Mesenchymal stem cell (in vitro differentiated cells and primary cell): ENCODE data around the gene DSC2.

Experiments
- DNase-seq: peaks from one replicate; pipeline ENCODE4 v3.0.0-alpha.2; 2013
- H2AFZ ChIP-seq: one replicate; pipeline ENCODE4 v1.6.1; 2013; ENCODE audit warnings: low read depth, mild to moderate bottlenecking, control low read depth, inconsistent platforms, low read length, moderate library complexity
- H2AK5ac ChIP-seq: 2 replicates; pipeline ENCODE4 v1.6.1; 2013; ENCODE audit warnings: low read length, moderate library complexity, mild to moderate bottlenecking, inconsistent platforms; ENCODE audit not compliant: severe bottlenecking
- H2BK120ac ChIP-seq: one replicate; pipeline ENCODE4 v1.6.1; 2013; ENCODE audit warnings: low read depth, mild to moderate bottlenecking, inconsistent platforms, low read length, moderate library complexity
- H2BK12ac ChIP-seq, 2 experiments: one replicate each; pipeline ENCODE4 v1.6.1; 2013; ENCODE audit warnings: inconsistent platforms in 2 of 2, low read length in 2 of 2, mild to moderate bottlenecking in 2 of 2, moderate library complexity in 2 of 2, control low read depth in 1 of 2
- H2BK15ac ChIP-seq: one replicate; pipeline ENCODE4 v1.6.1; 2013; ENCODE audit warnings: mild to moderate bottlenecking, low read depth, inconsistent platforms; ENCODE audit not compliant: poor library complexity, severe bottlenecking
- H2BK5ac ChIP-seq: 2 replicates; pipeline ENCODE4 v1.6.1; 2013; ENCODE audit warnings: low read depth, mild to moderate bottlenecking, low read length, control low read depth, inconsistent platforms; ENCODE audit not compliant: poor library complexity, severe bottlenecking
- H3K14ac ChIP-seq, 2 experiments: one replicate each; pipeline ENCODE4 v1.6.1; 2013; ENCODE audit warnings: inconsistent platforms in 2 of 2, low read length in 2 of 2, control low read depth in 1 of 2, mild to moderate bottlenecking in 1 of 2, moderate library complexity in 1 of 2
- H3K18ac ChIP-seq, 2 experiments: one replicate each; pipeline ENCODE4 v1.6.1; 2013; ENCODE audit warnings: inconsistent platforms in 2 of 2, low read length in 2 of 2, control low read depth in 1 of 2, low read depth in 1 of 2, mild to moderate bottlenecking in 1 of 2
- H3K23ac ChIP-seq, 2 experiments: one replicate each; pipeline ENCODE4 v1.6.1; 2013; ENCODE audit warnings: inconsistent platforms in 2 of 2, low read length in 2 of 2, mild to moderate bottlenecking in 2 of 2, moderate library complexity in 2 of 2, control low read depth in 1 of 2
- H3K27ac ChIP-seq: 2 replicates; pipeline ENCODE4 v1.5.1; 2013; ENCODE audit warnings: mild to moderate bottlenecking, moderate library complexity, low read length, control low read depth, inconsistent platforms; ENCODE audit not compliant: poor library complexity, severe bottlenecking
- H3K27me3 ChIP-seq, 2 experiments: 2 replicates each; pipeline versions ENCODE4 v1.6.1 to v1.7.0; 2013; ENCODE audit warnings: low read length in 2 of 2, mild to moderate bottlenecking in 2 of 2, moderate library complexity in 2 of 2, control low read depth in 1 of 2, inconsistent platforms in 1 of 2; ENCODE audit not compliant: control insufficient read depth in 1 of 2, insufficient read depth in 1 of 2
- H3K36me3 ChIP-seq, 2 experiments: 2 replicates each; pipeline versions ENCODE4 v1.6.1 to v1.7.0; 2013; ENCODE audit warnings: low read length in 2 of 2, control low read depth in 1 of 2, inconsistent platforms in 1 of 2, low read depth in 1 of 2, mild to moderate bottlenecking in 1 of 2; ENCODE audit not compliant: insufficient read depth in 2 of 2, control insufficient read depth in 1 of 2
- H3K4ac ChIP-seq, 2 experiments: one replicate each; pipeline ENCODE4 v1.6.1; 2013; ENCODE audit warnings: inconsistent platforms in 2 of 2, low read length in 2 of 2, mild to moderate bottlenecking in 2 of 2, moderate library complexity in 2 of 2, control low read depth in 1 of 2, low read depth in 1 of 2
- H3K4me1 ChIP-seq: 2 replicates; pipeline ENCODE4 v1.6.1; 2013; ENCODE audit warnings: low read depth, low read length, control low read depth; ENCODE audit not compliant: control insufficient read depth, insufficient read depth
- H3K4me2 ChIP-seq: 2 replicates; pipeline ENCODE4 v1.6.1; 2013; ENCODE audit warnings: low read length, mild to moderate bottlenecking, inconsistent platforms; ENCODE audit not compliant: poor library complexity, severe bottlenecking
- H3K4me3 ChIP-seq, 2 experiments: 2 replicates each; pipeline versions ENCODE4 v1.5.1 to v1.7.0; 2013; ENCODE audit warnings: low read length in 2 of 2, mild to moderate bottlenecking in 2 of 2, control low read depth in 1 of 2, low read depth in 1 of 2; ENCODE audit not compliant: insufficient read depth in 1 of 2
- H3K79me1 ChIP-seq: replicated peaks from 2 replicates; pipeline ENCODE4 v1.6.1; 2013; ENCODE audit warnings: mild to moderate bottlenecking, control low read depth, low read length, inconsistent platforms; ENCODE audit not compliant: poor library complexity, severe bottlenecking
- H3K9ac ChIP-seq: 2 replicates; pipeline ENCODE4 v1.7.0; 2013; ENCODE audit warnings: mild to moderate bottlenecking, low read length, moderate library complexity
- H3K9me3 ChIP-seq: 2 replicates; pipeline ENCODE4 v1.7.0; 2013; ENCODE audit warnings: mild to moderate bottlenecking, low read length; ENCODE audit not compliant: control insufficient read depth
- H4K8ac ChIP-seq: one replicate; pipeline ENCODE4 v1.6.1; 2013; ENCODE audit warnings: inconsistent platforms, mild to moderate bottlenecking, low read length, moderate library complexity
- H4K91ac ChIP-seq: one replicate; pipeline ENCODE4 v1.6.1; 2013; ENCODE audit warnings: mild to moderate bottlenecking, low read length, inconsistent platforms
- WGBS: methylation state at CpG from one replicate; pipeline ENCODE4 v1.1.7; 2013; ENCODE audit warnings: mixed read lengths; 5-methylcytosine and 5-hydroxymethylcytosine counted together

Gene DSC2

DNA sequence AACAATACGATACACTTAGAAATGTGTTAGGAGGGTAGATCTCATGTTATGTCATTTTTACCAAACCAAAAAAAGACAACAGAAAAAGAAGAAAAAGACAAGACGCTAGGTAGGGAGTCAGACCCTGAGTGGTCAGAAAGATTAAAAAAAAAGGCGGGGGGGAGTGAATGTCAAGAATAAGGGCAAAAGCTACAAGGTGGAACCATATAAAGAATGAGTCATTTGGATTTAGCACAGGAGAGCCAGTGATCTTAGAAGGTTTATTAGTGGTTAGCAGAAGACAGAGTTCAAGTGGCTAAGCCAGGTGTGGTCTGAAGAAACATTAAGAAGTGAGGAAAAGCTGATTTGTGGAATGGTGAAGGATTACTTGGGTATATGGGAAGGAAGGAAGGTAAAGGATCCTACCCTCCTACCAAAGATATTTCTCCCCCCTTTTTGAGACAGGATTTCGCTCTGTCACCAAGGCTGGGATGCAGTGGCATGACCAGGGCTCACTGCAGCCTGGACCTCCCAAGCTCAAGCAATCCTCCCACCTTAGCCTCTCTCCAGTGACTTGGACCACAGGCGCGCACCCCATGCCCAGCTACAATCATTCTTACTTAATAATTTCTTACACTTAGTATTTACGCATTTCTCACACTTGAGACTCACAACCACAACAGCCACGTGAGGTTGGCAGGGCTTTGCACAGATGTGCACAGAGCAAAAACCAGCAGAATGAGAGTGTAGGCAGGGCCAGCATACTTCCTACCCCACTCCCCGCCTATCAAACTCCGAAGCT lies 2.6 kb downstream of the DSC2 start:
- Histone ChIP-seq H3K4me1 (peaks cover 7% of the 10 kb centered on the region), H3K9me3 (no peaks in the 10 kb centered on the region), H3K18ac (no peak overlapping the region), H4K8ac (no peak overlapping the region), H2BK12ac (no peak overlapping the region), H2BK120ac (no peak overlapping the region), H3K4me2 (no peak overlapping the region), H3K9ac (no peak overlapping the region), H3K14ac (no peak overlapping the region), H3K79me1 (peaks cover 16% of the 10 kb centered on the region), H3K4me3 (peak overlapping the region in 1 of 2 experiments; percentile 15), H3K27ac (no peak overlapping the region), H3K4ac (no peak overlapping the region), H2AK5ac (no peak overlapping the region), H3K23ac (no peak overlapping the region), H2BK5ac (no peak overlapping the region), H4K91ac (no peak overlapping the region), H3K36me3 (no peaks in the 10 kb centered on the region), H3K27me3 (peaks cover 0 to 29% of the 10 kb centered on the region in 2 experiments), H2BK15ac (no peak overlapping the region), H2AFZ (no peak overlapping the region)
- no peak for DNase-seq
- WGBS, result 88% methylated on average over 9 of the region's 10 CpGs

DNA sequence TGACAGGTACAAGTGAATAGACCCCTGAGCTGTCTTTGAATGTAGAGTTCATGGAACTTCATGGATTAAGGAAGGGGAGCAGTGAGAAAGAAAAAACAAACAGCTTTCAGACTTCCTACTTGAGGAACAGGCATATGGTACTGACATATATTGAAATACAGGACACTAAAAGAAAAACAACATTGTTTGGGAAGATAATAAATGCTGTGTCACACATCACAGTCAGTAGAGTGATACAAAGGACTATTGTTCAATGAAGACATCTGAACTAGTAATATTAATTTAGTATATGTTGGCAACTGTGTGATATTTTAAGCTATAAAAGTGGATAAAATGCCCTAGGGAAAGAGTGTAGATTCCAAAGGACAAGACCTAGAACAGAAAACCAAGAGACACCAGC lies 3.3 kb downstream of the DSC2 start:
- Histone ChIP-seq H3K9me3 (no peaks in the 10 kb centered on the region), H2BK120ac (no peak overlapping the region), H4K91ac (no peak overlapping the region), H2BK5ac (no peak overlapping the region), H3K27me3 (peaks cover 0 to 29% of the 10 kb centered on the region in 2 experiments), H3K4ac (no peak overlapping the region), H3K4me1 (peaks cover 7% of the 10 kb centered on the region), H3K27ac (no peak overlapping the region), H3K36me3 (no peaks in the 10 kb centered on the region), H2BK15ac (no peak overlapping the region), H2AFZ (no peak overlapping the region), H3K18ac (no peak overlapping the region), H3K4me3 (no peak overlapping the region), H3K23ac (no peak overlapping the region), H4K8ac (no peak overlapping the region), H2AK5ac (no peak overlapping the region), H3K9ac (no peak overlapping the region), H2BK12ac (no peak overlapping the region), H3K14ac (no peak overlapping the region), H3K79me1 (peaks cover 16% of the 10 kb centered on the region), H3K4me2 (no peak overlapping the region)
- DNase-seq, result no peak

DNA sequence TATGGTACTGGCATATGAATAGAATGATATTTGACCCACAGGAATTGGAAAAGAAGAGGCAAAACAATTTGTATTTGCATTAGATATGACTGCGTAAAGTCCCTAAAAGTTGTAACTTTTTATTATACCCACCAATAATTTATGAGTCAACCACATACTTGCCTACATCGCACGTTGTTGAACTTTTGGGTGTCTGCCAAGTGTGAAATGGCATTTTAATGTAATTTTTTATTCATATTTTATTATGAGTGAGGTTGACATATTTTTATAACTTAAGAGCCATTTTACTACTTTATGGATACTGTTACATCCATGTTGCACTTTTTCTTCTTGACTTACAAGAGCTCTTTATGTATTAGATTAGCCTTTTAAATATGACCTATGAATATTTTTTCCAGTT lies 4.6 kb downstream of the DSC2 start:
- no peaks in the 10 kb centered on the region for H3K9me3 ChIP-seq
- no peak overlapping the region for H3K27ac ChIP-seq
- WGBS, result 100% methylated on average over 1 of the region's 3 CpGs
- H2AK5ac ChIP-seq, result no peak overlapping the region
- H3K4me3 ChIP-seq, result no peak overlapping the region
- H2BK15ac ChIP-seq, result no peak overlapping the region
- peaks cover 7% of the 10 kb centered on the region for H3K4me1 ChIP-seq
- no peak overlapping the region for H4K8ac ChIP-seq
- H2BK120ac ChIP-seq, result no peak overlapping the region
- no peak overlapping the region for H3K9ac ChIP-seq
- no peak overlapping the region for H3K18ac ChIP-seq
- no peak overlapping the region for H3K4ac ChIP-seq
- no peaks in the 10 kb centered on the region for H3K36me3 ChIP-seq
- H2BK5ac ChIP-seq, result no peak overlapping the region
- H4K91ac ChIP-seq, result no peak overlapping the region
- H2AFZ ChIP-seq, result no peak overlapping the region
- no peak overlapping the region for H3K4me2 ChIP-seq
- H3K14ac ChIP-seq, result no peak overlapping the region
- no peak for DNase-seq
- peaks cover 19% of the 10 kb centered on the region for H3K79me1 ChIP-seq
- H3K23ac ChIP-seq, result no peak overlapping the region
- no peak overlapping the region for H2BK12ac ChIP-seq
- H3K27me3 ChIP-seq, result peaks cover 0 to 24% of the 10 kb centered on the region in 2 experiments

DNA sequence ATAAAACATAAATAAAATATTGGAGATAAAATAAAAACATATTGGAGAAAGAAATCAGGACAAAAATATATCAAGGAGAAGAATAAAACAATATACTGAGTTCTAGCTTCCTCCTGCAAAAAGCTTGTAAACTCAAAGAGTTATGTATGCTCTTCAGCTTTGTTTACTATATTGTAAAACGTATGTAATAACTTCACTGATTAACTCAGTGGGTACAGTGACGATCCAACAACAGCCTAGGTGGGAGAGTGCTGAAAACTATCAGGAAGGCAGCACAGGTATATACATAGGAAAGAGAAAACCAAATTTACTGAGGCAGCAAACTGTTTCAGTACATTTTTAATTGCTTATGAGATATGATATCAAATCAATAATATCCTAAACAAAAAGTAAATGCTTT lies 8.3 kb downstream of the DSC2 start:
- H3K4me3 ChIP-seq, result no peak overlapping the region
- H3K27ac ChIP-seq, result no peak overlapping the region
- no peak overlapping the region for H2AFZ ChIP-seq
- no peaks in the 10 kb centered on the region for H3K4me1 ChIP-seq
- no peak overlapping the region for H3K9ac ChIP-seq
- H2BK12ac ChIP-seq, result no peak overlapping the region
- H3K18ac ChIP-seq, result no peak overlapping the region
- no peak overlapping the region for H3K14ac ChIP-seq
- no peak overlapping the region for H3K23ac ChIP-seq
- H2AK5ac ChIP-seq, result no peak overlapping the region
- no peak overlapping the region for H4K91ac ChIP-seq
- H3K79me1 ChIP-seq, result peaks cover 15% of the 10 kb centered on the region
- peaks cover 0 to under 1% of the 10 kb centered on the region in 2 experiments for H3K36me3 ChIP-seq
- no peak overlapping the region for H3K4ac ChIP-seq
- no peak overlapping the region for H4K8ac ChIP-seq
- no CpG with 5 or more reads among the region's 2 CpGs for WGBS
- H3K4me2 ChIP-seq, result no peak overlapping the region
- H3K9me3 ChIP-seq, result no peaks in the 10 kb centered on the region
- H2BK15ac ChIP-seq, result no peak overlapping the region
- H3K27me3 ChIP-seq, result no peaks in the 10 kb centered on the region
- no peak overlapping the region for H2BK5ac ChIP-seq
- no peak overlapping the region for H2BK120ac ChIP-seq
- DNase-seq, result no peak
